MCF 10A (cell line): ENCODE data around the gene PTPN5. TPM values are rescaled to one million over a fixed set of nuclear protein-coding genes. Genes with fewer than 3 reads are reported as not detected.

Experiments
- BruUV-seq: library from RNA; stranded (reverse); fragments of 400-500 nt; replicated peaks from 2 replicates; lab custom pipeline; 2021; lab: Mats Ljungman, UMichigan
- CTCF ChIA-PET: fragments of 300-600 bp; sonication (Branson Sonifier 250); formaldehyde crosslinking; extraction: SDS; loops from one replicate; lab custom pipeline; 2021; ENCODE audit warnings: antibody characterized with exemption, inconsistent platforms; lab: Yijun Ruan, JAX
- POLR2A ChIA-PET: fragments of 300-600, 350-650 bp; sonication (Branson Sonifier 250); formaldehyde crosslinking; extraction: SDS; loops from one replicate; lab custom pipeline; 2020; ENCODE audit warnings: antibody characterized with exemption, inconsistent platforms; lab: Yijun Ruan, JAX
- DNase-seq: peaks from one replicate; pipeline ENCODE4 v3.0.0-alpha.2; 2018; ENCODE audit not compliant: unreplicated experiment
- H3K27ac Mint-ChIP-seq: one replicate; pipeline ENCODE4 v1.8.0; 2022; ENCODE audit warnings: mild to moderate bottlenecking, low read depth, mixed read lengths; ENCODE audit not compliant: unreplicated experiment
- H3K27me3 Mint-ChIP-seq: one replicate; pipeline ENCODE4 v1.8.0; 2022; ENCODE audit warnings: mixed read lengths; ENCODE audit not compliant: insufficient read depth, unreplicated experiment
- H3K36me3 Mint-ChIP-seq: one replicate; pipeline ENCODE4 v1.8.0; 2022; ENCODE audit warnings: mild to moderate bottlenecking, moderate library complexity, mixed read lengths; ENCODE audit not compliant: insufficient read depth, unreplicated experiment
- H3K4me1 Mint-ChIP-seq: one replicate; pipeline ENCODE4 v1.8.0; 2022; ENCODE audit warnings: mixed read lengths; ENCODE audit not compliant: insufficient read depth, unreplicated experiment
- H3K4me3 Mint-ChIP-seq: one replicate; pipeline ENCODE4 v1.8.0; 2022; ENCODE audit warnings: mild to moderate bottlenecking, moderate library complexity, mixed read lengths; ENCODE audit not compliant: unreplicated experiment
- H3K9me3 Mint-ChIP-seq: one replicate; pipeline ENCODE4 v1.8.0; 2022; ENCODE audit warnings: mixed read lengths; ENCODE audit not compliant: unreplicated experiment
- intact Hi-C: fragments of 100-400 bp; cut with micrococcal nuclease; formaldehyde crosslinking; loops from 2 replicates; pipeline ENCODE4 v1.14.1; 2022
- total RNA-seq: library from RNA; stranded (reverse); gene quantifications from 2 replicates; pipeline ENCODE4 v1.2.3, GENCODE V29; 2022
- TF ChIP-seq, protein P1 (sequence below): fragments of 200-600 bp; IDR thresholded peaks from one replicate; pipeline ENCODE4 v1.8.0; 2022; ENCODE audit warnings: antibody characterized with exemption, mild to moderate bottlenecking; ENCODE audit not compliant: unreplicated experiment

PTPN5 gene
- total RNA-seq, 1 experiment from 2014 or later = not detected

DNA sequence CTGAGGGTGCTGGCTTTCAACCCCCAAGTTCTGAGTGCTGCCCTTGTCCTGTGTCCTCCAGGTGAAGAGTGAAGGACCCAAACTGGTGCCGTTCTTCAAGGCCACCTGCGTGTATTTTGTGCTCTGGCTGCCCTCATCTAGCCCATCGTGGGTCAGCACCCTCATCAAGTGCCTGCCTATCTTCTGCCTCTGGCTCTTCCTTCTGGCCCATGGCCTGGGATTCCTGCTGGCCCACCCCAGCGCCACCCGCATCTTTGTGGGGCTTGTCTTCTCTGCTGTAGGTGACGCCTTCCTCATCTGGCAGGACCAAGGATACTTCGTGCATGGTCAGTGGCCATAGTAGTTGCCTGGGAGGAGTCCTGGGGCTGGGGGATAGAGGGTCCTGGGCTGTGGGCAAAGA is 90.7 kb downstream of the PTPN5 start:
- no TSS peak for BruUV-seq
- Mint-ChIP-seq H3K27me3 (peaks cover 30% of the 10 kb centered on the region), H3K27ac (no peak overlapping the region), H3K36me3 (no peaks in the 10 kb centered on the region), H3K4me3 (no peak overlapping the region), H3K9me3 (no peaks in the 10 kb centered on the region), H3K4me1 (peaks cover 10% of the 10 kb centered on the region)
- CTCF ChIA-PET = interaction anchor here (0.6 kb wide), 1 partner anchor 162 kb away, joined by 3 read pairs; no protein-coding TSS in a partner anchor
- TF ChIP-seq, protein P1, sequence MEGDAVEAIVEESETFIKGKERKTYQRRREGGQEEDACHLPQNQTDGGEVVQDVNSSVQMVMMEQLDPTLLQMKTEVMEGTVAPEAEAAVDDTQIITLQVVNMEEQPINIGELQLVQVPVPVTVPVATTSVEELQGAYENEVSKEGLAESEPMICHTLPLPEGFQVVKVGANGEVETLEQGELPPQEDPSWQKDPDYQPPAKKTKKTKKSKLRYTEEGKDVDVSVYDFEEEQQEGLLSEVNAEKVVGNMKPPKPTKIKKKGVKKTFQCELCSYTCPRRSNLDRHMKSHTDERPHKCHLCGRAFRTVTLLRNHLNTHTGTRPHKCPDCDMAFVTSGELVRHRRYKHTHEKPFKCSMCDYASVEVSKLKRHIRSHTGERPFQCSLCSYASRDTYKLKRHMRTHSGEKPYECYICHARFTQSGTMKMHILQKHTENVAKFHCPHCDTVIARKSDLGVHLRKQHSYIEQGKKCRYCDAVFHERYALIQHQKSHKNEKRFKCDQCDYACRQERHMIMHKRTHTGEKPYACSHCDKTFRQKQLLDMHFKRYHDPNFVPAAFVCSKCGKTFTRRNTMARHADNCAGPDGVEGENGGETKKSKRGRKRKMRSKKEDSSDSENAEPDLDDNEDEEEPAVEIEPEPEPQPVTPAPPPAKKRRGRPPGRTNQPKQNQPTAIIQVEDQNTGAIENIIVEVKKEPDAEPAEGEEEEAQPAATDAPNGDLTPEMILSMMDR = no peak
- intact Hi-C loops = no loop called here
- no peak for DNase-seq
- POLR2A ChIA-PET = no interaction called here

- no TSS peak for BruUV-seq
- Mint-ChIP-seq H3K36me3 (no peaks in the 10 kb centered on the region), H3K4me3 (peak overlapping the region; percentile 69), H3K27ac (no peak overlapping the region), H3K27me3 (peaks cover 25% of the 10 kb centered on the region), H3K4me1 (peaks cover 10% of the 10 kb centered on the region), H3K9me3 (no peaks in the 10 kb centered on the region)
- DNase-seq = peak; percentile 30
- ChIA-PET CTCF (interaction anchor here (0.5 to 0.6 kb wide), 3 partner anchors 27 to 595 kb away, joined by 3 read pairs; partner anchors contain the start of gene SAAL1), POLR2A (interaction anchor here (0.8 kb wide), 1 partner anchor 106 kb away, joined by 3 read pairs; no protein-coding TSS in a partner anchor)
- TF ChIP-seq, protein P1 = no peak
- intact Hi-C loops = no loop called here
Measured at GRCh38 chr11:18700375-18700774, 91.2 kb downstream of the PTPN5 start.

- H3K27ac Mint-ChIP-seq = peak overlapping the region; percentile 23
- intact Hi-C loops = no loop called here
- peaks cover 22% of the 10 kb centered on the region for H3K27me3 Mint-ChIP-seq
- DNase-seq = no peak
- H3K36me3 Mint-ChIP-seq = no peaks in the 10 kb centered on the region
- peak overlapping the region; percentile 69 for H3K4me3 Mint-ChIP-seq
- BruUV-seq = no TSS peak
- CTCF ChIA-PET = interaction anchor here (0.5 to 0.6 kb wide), 3 partner anchors 28 to 594 kb away, joined by 3 read pairs; partner anchors contain the start of gene SAAL1
- TF ChIP-seq, protein P1 = no peak
- H3K4me1 Mint-ChIP-seq = peaks cover 10% of the 10 kb centered on the region
- POLR2A ChIA-PET = interaction anchor here (0.8 to 1.5 kb wide), 3 partner anchors 105 to 304 kb away, joined by 3 read pairs; partner anchors contain the start of gene TSG101
- H3K9me3 Mint-ChIP-seq = no peaks in the 10 kb centered on the region
Measured at GRCh38 chr11:18699848-18700261, 91.7 kb downstream of the PTPN5 start.

GRCh38 chr11:18699269-18699596 is 92.4 kb downstream of the PTPN5 start:
- BruUV-seq = no TSS peak
- POLR2A ChIA-PET = interaction anchor here (1.3 to 1.9 kb wide), 4 partner anchors 9 to 303 kb away, joined by 3 to 10 read pairs (median 4); partner anchors contain the start of genes SPTY2D1 and TSG101

More at GRCh38 chr11:18699269-18699596, 92.4 kb downstream of the PTPN5 start:
- Mint-ChIP-seq H3K9me3 (no peaks in the 10 kb centered on the region), H3K4me1 (peaks cover 10% of the 10 kb centered on the region), H3K36me3 (no peaks in the 10 kb centered on the region), H3K4me3 (peak overlapping the region; percentile 69), H3K27me3 (peaks cover 22% of the 10 kb centered on the region), H3K27ac (peak overlapping the region; percentile 23)
- DNase-seq = no peak
- TF ChIP-seq, protein P1 = no peak
- intact Hi-C loops = no loop called here
- CTCF ChIA-PET = interaction anchor here (0.6 to 1.9 kb wide), 2 partner anchors 33 to 456 kb away, joined by 3 to 4 read pairs; no protein-coding TSS in a partner anchor
